Pancreas (tissue), 10 donors: ENCODE results near the gene LMTK2. TPM values are rescaled to one million over a fixed set of nuclear protein-coding genes. Genes with fewer than 3 reads are reported as not detected.

Experiments used
- ATAC-seq, 4 donors: fragments of 200-7000 bp; cut with Tn5 transposase; one replicate each; pipeline versions ENCODE4 v1.8.0 to v1.9.1; 2020; ENCODE audit warnings: mild to moderate bottlenecking in 4 of 4, moderate library complexity in 4 of 4
- DNase-seq, 6 donors: peaks; one replicate each; pipeline ENCODE4 v3.0.0-alpha.2; 2020
- FAIRE-seq: peaks from 2 replicates; lab custom pipeline; 2012; peaks lifted over from hg19 to GRCh38; lab: Jason Lieb, UNC
- H3K27ac ChIP-seq, 4 donors: fragments of 200-600 bp; sonication (generic); 1 replicate in 3 of 4; 2 replicates in 1 of 4; pipeline versions ENCODE4 v1.5.0 to v1.8.0; 2020
- H3K27me3 ChIP-seq, 4 donors: fragments of 200-600 bp; one replicate each; pipeline ENCODE4 v1.8.0; 2021
- H3K36me3 ChIP-seq, 3 donors: fragments of 200-600 bp; sonication (generic) in 1 of 3; one replicate each; pipeline versions ENCODE4 v1.5.0 to v1.8.0; 2020 to 2021
- H3K4me1 ChIP-seq, 3 donors: fragments of 200-600 bp; one replicate each; pipeline ENCODE4 v1.8.0; 2021
- H3K4me3 ChIP-seq, 4 donors: fragments of 200-600 bp; sonication (generic) in 2 of 4; one replicate each; pipeline versions ENCODE4 v1.5.0 to v1.8.0; 2020 to 2021
- H3K9me3 ChIP-seq, 4 donors: fragments of 200-600 bp; one replicate each; pipeline ENCODE4 v1.8.0; 2021
- WGBS, 2 donors: extraction: QIAGEN DNeasy Blood & Tissue Kit; methylation state at CpG; one replicate each; pipeline ENCODE4 v1.1.7; 2013; 5-methylcytosine and 5-hydroxymethylcytosine counted together
- intact Hi-C, 3 donors: fragments of 100-400 bp; cut with DNase I; formaldehyde crosslinking; loops; one replicate each; pipeline versions ENCODE4 v1.11.1 to v1.14.2; 2022
- polyA plus RNA-seq, 2 donors: library from polyadenylated mRNA; stranded (reverse); fragments of 200-250 nt; gene quantifications; one replicate each; pipeline ENCODE4 v1.2.3, GENCODE V29; 2013
- total RNA-seq, 6 donors: library from RNA; stranded (reverse); fragmentation: NEBNext Ultra II Directional in 4 of 6; extraction: Animal tissue kit (Norgen Biotek cat#: 25700) in 4 of 6; gene quantifications; one replicate each; pipeline versions ENCODE4 v1.2.1 to v1.2.4, GENCODE V29; 2021 to 2023
- TF ChIP-seq, protein P1 (sequence below), 4 donors: fragments of 200-600 bp; sonication (generic) in 3 of 4; IDR thresholded peaks; one replicate each; pipeline versions ENCODE4 v1.5.0 to v1.8.0; 2021; ENCODE audit warnings: antibody characterized with exemption in 4 of 4
- donor health status: healthy with polysubstance abuse.
- donor health status: DM: no; HTN: no; CAD: no; lungs with moderate emphysema.
- donor health status: DM: no; HTN: no; CAD: no.
- donor health status: control.
- donor health status: control.
- donor health status: Bipolar disorder and iron deficiency.
- donor health status: DM: yes; HTN: yes; CAD: no.
- donor health status: DM: no; HTN: no; CAD: no.
- donor health status: DM: no; HTN: no; CAD: no.
- donor health status: DM: yes; HTN: yes; CAD: no.

Gene LMTK2
- total and polyA plus RNA-seq, 8 donors: 5.9 to 20.0 (median 16.5) TPM

DNA sequence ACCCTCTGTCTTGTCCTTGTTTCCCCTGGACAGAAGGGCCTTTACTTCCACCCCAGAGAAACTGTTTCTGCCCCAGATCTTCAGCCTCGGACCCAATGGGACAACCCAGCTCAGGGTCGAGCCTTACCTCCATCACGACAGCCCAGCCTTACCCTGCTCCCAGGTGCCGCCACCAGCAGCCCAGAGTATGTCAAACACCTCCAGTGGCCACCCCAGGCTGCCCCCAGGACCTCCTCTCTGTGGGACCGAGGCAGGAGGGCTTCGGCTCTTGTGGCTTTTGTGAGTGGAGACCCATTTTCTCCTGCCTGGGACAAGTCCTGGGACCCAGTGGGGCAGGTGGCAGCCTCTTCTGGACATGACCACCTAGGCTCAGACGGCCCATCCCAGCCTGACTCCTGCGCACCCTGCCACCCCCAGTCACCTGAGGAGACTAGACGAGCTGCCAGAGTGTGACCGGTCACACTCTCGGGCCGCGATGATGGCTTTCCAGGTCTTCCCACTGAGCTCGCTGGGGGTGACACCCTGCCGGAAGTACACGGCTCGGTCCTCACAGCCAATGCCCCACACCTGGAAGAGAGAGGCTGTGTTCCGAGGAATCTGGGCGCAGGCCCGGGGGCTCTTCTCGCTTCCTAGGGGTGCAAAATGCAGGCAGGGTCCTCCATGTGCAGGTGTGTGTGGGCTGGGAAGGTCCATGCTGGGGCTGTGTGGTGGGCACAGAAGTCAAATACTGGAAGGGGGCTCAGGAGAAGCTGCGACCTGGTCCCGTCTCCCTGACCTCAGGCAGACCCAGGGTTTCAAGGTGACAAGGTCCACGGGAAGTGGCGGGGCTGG is 129.9 kb downstream of the LMTK2 start:
- WGBS, 2 donors: 93% methylated on average over 24 to 25 of the region's 25 CpGs
- DNase-seq: peak in 1 of 6 donors; percentile 73
- no peak for ATAC-seq
- H3K36me3 ChIP-seq: no peaks in the 10 kb centered on the region
- H3K27me3 ChIP-seq: no peaks in the 10 kb centered on the region
- intact Hi-C loops: loop anchor here in 1 of 3 donors (10.0 kb wide), 1 partner anchor 132 kb away; the partner anchor contains the start of gene LMTK2
- H3K27ac ChIP-seq: no peak overlapping the region
- TF ChIP-seq, protein P1, sequence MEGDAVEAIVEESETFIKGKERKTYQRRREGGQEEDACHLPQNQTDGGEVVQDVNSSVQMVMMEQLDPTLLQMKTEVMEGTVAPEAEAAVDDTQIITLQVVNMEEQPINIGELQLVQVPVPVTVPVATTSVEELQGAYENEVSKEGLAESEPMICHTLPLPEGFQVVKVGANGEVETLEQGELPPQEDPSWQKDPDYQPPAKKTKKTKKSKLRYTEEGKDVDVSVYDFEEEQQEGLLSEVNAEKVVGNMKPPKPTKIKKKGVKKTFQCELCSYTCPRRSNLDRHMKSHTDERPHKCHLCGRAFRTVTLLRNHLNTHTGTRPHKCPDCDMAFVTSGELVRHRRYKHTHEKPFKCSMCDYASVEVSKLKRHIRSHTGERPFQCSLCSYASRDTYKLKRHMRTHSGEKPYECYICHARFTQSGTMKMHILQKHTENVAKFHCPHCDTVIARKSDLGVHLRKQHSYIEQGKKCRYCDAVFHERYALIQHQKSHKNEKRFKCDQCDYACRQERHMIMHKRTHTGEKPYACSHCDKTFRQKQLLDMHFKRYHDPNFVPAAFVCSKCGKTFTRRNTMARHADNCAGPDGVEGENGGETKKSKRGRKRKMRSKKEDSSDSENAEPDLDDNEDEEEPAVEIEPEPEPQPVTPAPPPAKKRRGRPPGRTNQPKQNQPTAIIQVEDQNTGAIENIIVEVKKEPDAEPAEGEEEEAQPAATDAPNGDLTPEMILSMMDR (IDR thresholded peaks at IDR 0.05): no peak
- no peaks in the 10 kb centered on the region for H3K9me3 ChIP-seq
- no peak for FAIRE-seq
- H3K4me3 ChIP-seq: no peak overlapping the region
- H3K4me1 ChIP-seq: no peaks in the 10 kb centered on the region

DNA sequence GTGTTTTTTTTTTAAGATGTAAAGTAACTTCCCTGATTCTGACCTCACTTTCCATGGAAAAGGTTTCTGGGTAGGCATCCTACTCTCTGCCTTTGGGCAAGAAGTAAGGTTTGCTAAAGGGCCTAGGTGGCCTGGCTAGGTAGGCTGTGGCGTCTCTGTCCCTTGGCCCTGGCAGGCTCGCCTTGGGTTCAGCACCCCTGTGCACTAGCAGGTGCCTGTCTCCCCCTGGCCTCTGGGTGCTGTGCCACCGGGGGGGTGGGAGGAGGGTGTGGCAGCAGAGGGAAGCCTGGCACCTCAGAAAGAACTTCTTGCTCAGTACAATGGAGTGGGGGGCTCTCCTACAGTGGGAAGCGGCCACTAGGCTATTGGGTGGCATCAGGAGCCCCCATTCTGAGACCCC is 131.4 kb downstream of the LMTK2 start:
- TF ChIP-seq, protein P1 (IDR thresholded peaks at IDR 0.05): no peak
- DNase-seq: no peak
- 90 to 95% methylated on average over 4 of the region's 4 CpGs for WGBS, 2 donors
- Histone ChIP-seq H3K27ac (no peak overlapping the region), H3K27me3 (no peaks in the 10 kb centered on the region), H3K36me3 (no peaks in the 10 kb centered on the region), H3K4me1 (no peaks in the 10 kb centered on the region), H3K9me3 (no peaks in the 10 kb centered on the region), H3K4me3 (no peak overlapping the region)
- ATAC-seq: no peak
- intact Hi-C loops: loop anchor here in 1 of 3 donors (10.0 kb wide), 1 partner anchor 133 kb away; the partner anchor contains the start of gene LMTK2
- FAIRE-seq: no peak

DNA sequence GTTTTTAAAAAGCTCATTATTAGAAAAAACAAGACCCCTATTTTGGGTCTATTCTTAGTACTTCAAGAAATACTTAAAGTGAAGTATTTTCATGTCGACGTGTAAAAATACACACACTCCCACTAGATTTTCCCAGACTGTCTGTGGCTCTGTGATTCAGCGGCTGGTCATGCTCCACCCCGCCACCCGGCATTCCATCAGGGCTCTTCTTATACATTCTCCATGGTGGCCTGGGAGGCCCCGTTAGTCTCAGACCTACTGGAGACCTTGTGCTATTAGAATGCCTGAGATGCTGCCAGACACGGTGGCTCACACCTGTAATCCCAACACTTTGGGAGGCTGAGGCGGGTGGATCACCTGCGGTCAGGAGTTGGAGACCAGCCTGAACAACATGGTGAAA is 132.3 kb downstream of the LMTK2 start:
- FAIRE-seq: no peak
- TF ChIP-seq, protein P1 (IDR thresholded peaks at IDR 0.05): no peak
- no peak overlapping the region for H3K4me3 ChIP-seq
- no peak for ATAC-seq
- no peaks in the 10 kb centered on the region for H3K36me3 ChIP-seq
- no peaks in the 10 kb centered on the region for H3K4me1 ChIP-seq
- no peak for DNase-seq
- no peaks in the 10 kb centered on the region for H3K27me3 ChIP-seq
- WGBS, 2 donors: 93 to 97% methylated on average over 9 of the region's 9 CpGs
- intact Hi-C loops: loop anchor here in 1 of 3 donors (10.0 kb wide), 1 partner anchor 134 kb away; the partner anchor contains the start of gene LMTK2
- H3K27ac ChIP-seq: no peak overlapping the region
- no peaks in the 10 kb centered on the region for H3K9me3 ChIP-seq

DNA sequence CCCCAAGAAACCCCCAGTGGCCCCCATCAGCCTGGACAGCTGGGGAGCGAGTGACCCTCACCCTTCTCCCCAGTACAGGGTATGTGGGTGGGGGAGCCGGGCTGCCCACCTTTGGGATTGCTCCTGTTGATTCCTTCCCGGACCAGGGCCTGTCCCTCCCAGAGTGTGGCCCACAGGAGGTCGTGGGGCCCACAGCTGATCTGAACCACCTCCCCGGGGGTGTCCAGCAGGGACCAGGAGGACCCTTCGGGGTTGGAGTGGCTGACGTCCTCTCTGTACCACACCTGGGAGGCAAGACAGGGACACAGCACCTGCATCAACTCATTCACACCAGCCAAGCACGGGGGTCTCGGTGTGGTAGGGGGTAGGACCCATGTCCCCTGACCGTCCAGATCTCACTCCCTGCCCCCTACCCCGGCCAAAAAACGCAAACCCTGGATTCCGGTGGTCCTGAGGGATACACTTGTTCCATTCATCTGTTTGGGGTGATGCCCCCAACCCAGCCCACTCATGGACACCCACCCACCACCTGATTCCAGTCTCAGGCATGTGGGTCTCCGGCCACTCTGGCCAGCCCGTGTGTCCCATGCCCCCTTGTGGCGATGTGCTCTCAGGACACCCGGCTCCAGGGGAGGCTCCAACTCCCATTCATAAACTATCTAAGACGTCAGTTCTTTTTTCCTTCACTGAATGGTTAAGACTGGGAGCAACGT is 134.5 kb downstream of the LMTK2 start:
- ATAC-seq (peak; percentile 41 to 77 (median 70)), FAIRE-seq (no peak), DNase-seq (peak in 5 of 6 donors; percentile 56 to 83 (median 73))
- TF ChIP-seq, protein P1 (IDR thresholded peaks at IDR 0.05): peak; percentile 61 to 81 (median 76)
- Histone ChIP-seq H3K4me3 (no peak overlapping the region), H3K9me3 (no peaks in the 10 kb centered on the region), H3K27ac (no peak overlapping the region), H3K36me3 (no peaks in the 10 kb centered on the region), H3K27me3 (no peaks in the 10 kb centered on the region), H3K4me1 (no peaks in the 10 kb centered on the region)
- intact Hi-C loops: no loop called here
- WGBS, 2 donors: 49 to 58% methylated on average over 19 of the region's 19 CpGs
